GM19328 (cell line): ENCODE measurements around the gene BCL2L13.

Source experiments
- ATAC-seq: cut with Tn5 transposase; IDR thresholded peaks from one replicate; pipeline ENCODE4 v1.9.1; 2021; ENCODE audit warnings: mild to moderate bottlenecking, moderate library complexity; ENCODE audit not compliant: unreplicated experiment

Gene BCL2L13

DNA sequence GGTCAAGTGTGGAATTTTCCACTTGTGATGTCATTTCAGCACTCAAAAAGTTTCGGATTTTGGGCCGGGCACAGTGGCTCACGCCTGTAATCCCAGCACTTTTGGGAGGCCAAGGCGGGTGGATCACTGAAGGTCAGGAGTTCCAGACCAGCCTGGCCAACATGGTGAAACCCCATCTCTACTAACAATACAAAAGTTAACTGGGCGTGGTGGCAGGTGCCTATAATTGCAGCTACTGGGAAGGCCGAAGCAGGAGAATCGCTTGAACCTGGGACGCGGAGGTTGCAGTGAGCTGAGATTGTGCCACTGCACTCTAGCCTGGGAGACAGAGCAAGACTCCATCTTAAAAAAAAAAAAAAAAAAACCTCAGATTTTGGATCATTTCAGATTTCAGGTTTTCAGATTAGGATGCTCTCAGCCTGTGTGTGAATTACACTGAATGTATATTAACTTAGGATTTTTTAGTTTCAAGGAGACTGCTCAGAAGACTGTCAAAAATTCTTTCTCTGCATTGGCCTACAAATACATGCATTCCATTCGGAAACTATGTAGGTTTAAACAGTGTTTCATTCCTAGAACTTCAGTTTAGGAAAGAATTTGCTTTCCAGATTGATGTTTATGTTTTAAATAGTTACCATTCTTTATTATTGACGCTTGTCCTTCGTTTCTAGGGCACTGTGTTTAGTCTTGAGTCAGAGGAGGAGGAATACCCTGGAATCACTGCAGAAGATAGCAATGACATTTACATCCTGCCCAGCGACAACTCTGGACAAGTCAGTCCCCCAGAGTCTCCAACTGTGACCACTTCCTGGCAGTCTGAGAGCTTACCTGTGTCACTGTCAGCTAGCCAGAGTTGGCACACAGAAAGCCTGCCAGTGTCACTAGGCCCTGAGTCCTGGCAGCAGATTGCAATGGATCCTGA lies 87.7 kb downstream of the BCL2L13 start:
- no peak for ATAC-seq

DNA sequence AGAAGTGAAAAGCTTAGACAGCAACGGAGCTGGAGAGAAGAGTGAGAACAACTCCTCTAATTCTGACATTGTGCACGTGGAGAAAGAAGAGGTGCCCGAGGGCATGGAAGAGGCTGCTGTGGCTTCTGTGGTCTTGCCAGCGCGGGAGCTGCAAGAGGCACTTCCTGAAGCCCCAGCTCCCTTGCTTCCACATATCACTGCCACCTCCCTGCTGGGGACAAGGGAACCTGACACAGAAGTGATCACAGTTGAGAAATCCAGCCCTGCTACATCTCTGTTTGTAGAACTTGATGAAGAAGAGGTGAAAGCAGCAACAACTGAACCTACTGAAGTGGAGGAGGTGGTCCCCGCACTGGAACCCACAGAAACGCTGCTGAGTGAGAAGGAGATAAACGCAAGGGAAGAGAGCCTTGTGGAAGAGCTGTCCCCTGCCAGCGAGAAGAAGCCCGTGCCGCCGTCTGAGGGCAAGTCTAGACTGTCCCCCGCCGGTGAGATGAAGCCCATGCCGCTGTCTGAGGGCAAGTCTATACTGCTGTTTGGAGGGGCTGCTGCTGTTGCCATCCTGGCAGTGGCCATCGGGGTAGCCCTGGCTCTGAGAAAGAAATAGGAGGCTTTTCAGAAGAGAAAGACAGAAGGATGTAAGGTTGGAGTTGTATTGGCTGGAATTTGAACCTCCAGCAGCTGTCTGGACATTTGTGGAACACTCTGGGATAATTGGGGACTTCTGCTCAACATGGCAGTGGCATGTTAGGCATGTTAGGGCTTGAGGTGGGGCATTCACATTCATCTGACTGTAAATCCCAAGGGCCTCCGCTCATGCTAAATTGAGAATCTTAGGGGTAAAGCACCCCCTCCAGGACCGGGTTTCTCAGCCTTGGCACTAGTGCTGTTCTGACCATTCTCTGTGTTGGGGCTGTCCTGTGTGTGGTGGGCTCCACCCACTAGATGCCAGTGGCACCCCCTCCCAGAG lies 88.7 kb downstream of the BCL2L13 start:
- no peak for ATAC-seq

DNA sequence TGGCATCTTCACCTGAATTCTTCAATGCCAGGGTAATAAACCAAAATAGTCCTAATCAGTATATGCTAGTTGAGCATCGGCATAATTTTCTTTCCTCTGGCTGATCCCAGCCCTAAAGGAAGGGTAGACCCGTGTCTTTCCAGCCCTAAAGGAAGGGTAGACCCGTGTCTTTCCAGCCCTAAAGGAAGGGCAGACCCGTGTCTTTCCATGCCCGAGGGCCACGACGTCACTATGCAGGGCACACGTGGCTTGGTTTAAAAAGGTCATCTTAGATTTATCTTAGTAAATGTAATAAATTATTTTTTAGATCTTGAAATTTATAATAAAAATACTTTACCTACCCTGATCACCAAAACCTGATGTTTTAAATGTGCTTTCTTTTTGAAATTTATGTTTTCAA lies 90.2 kb downstream of the BCL2L13 start:
- ATAC-seq, result no peak

DNA sequence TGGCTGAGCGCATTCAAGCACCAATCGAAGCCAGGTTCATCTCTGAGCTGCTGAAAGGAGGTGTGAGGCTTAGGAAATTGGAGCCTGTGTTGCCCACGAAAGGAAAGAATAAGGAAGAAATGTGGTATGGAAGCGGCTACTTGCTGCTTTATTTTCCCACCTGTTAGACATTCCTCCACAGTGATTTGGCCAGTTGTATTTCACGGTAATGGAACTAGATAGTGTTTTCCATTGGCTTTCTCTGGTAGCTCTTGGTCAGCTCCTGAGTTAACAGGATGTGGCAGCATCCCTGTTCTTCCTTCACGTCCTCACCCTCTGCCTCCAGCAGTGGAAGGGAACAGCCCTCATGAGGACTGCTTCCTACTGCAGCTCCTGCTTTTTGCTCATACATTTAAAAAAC lies 91.0 kb downstream of the BCL2L13 start:
- no peak for ATAC-seq

DNA sequence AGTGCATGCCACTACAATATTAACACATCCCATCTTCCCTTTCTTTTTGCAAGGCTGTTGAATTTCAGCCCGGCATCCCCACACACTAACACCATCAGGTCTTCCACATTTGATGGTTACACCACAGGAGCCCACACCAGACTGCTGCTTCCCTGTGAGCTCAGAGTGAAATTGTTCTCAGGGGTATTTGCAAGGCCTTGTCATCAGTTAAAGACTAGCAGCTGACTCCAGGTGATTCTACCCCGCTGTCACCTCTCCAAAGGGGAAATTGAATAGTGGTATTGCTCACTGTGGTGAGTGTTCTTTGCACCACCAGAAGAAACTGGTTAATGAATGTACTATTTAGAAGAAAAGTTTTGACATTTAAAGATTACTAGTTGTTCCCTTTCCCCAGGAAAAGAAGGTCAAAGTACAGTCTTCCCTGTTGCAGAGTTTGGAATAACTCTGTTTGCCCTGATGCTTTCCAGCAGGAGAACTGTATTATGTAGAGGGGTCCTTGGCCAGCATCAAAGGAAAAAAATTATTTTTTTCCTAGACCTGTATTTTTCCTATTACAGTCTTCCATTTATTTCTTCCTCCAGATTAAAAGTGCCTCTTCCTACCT lies 93.8 kb downstream of the BCL2L13 start:
- ATAC-seq, result no peak

DNA sequence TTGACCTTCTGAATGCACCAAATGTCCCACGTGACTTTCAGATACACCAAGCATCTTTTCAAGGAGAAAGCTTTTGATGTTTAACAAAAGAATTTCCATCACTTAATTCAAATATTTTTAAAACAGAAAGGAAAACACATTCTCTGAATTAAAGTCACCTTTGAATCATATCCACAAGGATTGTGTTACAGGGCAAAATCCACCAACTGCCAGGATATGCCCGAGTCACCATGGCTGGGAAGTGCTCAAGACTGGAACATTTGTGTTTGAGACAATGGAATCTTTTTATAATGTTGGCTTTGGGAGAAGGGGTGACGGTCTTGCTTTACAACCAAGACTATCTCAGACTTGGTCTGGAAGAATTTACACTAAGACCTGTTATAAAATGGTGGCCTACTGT lies 94.9 kb downstream of the BCL2L13 start:
- ATAC-seq, result no peak

DNA sequence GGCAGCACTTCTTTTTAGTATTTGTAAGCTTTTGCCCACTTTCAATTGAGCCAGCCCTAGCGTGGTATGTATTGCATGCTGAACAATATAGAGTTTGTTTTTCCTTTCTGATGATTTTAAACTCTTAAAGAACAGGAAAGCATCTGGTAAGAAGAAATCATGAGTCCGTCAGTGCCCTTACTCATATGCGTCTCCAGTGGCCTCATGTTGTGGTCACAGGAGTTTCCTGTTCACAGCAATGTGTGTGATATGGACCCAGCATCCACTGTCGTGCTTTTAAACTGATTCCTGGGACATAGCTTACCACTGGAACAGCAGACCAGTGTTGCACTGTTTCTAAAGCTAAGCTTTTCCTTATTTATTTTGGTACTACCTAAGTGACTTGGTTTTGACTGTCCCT lies 95.6 kb downstream of the BCL2L13 start:
- no peak for ATAC-seq

DNA sequence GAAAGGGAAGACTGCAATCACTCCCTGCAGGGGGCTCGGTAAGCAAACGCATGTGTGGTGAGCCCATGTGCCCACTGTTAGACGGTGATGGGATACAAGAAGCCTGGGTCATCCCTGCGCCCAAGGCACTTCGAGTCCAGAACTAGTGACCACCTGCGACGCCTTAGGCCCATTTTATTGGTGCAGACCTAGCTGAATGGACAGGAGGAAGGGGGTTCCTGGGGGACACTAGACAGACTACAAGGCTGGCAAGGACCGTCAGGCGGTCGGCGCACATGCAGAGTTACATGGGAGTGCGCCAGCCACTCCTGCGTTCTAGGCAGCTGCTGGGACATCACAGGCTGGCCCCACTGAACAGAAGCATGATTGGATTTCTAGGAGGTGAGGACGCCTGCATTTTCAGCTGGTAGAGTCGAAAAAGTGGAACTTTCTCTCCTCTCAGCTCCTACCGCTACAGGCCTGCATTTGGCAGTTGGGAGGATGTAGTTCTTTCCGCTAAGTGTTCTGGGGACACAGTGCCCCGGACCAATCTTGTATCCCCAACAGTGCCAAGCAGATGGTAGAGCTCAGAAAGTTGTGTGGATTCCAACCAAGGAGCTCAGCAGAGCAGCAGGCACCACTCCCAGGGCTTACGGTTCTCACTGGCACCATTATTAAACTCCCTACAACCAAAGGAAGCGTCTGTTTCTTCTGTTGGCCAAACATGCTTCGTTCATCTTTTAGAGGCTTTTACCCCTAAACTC lies 100.0 kb downstream of the BCL2L13 start:
- no peak for ATAC-seq

DNA sequence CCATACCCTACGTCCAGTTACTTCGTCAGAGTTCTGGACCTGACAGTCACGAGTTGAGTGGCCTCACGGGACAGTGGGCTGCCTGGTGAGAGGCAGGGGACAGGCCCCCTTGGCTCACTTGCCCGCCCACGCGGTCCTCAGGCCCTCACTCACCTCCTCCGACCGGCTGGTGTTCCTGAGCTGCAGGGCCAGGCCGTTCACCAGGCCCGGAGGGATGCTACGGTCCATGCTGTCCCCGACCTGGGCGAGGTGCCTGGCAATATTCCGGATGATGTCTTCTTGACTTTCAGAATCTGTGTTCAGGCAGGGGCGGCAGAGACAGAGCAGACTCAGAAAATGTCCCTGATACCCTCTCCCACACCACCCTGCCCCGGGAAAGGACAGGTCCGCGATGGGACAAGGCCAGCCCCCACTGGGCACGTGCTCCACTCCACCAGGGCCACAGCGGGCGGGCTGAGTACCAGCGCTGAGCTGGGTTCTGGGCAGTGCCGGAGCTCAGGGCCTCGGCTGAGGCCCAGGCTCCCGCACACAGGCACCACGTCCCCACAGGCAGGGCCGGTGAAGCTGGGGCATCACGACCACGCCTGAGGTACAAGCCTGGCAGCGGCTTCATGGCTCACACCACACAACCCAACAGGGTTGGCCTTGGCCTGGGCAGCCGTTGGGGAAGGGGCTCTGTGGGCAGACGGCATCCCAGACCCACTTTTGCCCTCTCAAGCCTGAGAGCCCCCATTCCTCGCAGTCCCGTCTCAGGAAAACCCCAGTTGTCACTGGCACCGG lies 100.8 kb downstream of the BCL2L13 start:
- no peak for ATAC-seq

DNA sequence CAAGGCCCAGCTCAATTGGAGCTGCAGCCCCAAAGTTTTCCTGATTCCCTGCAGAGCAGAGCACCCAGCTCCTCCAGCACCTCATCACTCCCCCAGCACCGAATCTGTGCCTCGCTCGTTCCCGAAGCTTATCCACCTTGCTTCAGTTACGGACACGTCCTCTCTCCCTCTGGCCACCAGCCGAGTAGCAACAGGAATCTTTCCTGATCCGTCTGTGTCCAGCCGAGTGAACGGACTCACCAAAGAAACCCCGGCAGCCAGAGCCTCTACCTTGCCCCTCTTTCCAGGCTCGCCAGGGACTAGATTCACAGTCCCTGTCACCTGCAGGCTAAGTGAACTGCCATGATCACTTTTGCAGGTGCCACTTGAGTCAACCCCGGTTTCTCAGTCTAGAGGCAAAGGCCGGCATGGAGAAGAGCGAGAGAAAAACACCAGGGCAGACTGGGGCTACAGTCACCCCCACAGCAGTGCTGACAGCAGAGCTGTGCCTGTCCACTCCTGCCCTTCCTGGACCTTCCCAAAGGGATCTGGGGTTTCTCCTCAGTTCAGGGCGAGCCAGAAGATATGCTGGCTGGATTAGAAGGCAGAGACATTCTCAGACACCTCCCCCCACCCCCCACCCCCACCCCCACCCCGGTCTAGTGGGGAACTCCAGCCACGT lies 103.4 kb downstream of the BCL2L13 start:
- ATAC-seq, result no peak

DNA sequence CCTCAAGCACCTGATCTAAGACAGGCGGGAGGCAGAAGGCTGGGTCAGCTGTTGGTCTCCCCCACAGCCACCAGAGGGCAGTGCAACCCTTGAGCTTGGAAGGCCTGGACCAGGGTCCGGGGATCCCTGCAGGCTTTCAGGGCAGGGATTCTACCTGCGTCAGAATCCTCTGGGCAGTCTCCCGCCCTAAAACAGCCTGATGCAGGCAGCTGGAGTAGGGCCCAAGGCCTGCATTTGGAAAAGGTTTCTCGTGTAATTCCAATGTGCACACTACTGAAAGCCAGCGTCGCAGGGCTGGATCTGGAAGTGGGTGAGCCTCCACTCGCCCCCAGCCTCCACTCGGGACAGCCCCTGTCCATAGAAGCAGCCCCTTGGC lies 104.0 kb downstream of the BCL2L13 start:
- no peak for ATAC-seq

DNA sequence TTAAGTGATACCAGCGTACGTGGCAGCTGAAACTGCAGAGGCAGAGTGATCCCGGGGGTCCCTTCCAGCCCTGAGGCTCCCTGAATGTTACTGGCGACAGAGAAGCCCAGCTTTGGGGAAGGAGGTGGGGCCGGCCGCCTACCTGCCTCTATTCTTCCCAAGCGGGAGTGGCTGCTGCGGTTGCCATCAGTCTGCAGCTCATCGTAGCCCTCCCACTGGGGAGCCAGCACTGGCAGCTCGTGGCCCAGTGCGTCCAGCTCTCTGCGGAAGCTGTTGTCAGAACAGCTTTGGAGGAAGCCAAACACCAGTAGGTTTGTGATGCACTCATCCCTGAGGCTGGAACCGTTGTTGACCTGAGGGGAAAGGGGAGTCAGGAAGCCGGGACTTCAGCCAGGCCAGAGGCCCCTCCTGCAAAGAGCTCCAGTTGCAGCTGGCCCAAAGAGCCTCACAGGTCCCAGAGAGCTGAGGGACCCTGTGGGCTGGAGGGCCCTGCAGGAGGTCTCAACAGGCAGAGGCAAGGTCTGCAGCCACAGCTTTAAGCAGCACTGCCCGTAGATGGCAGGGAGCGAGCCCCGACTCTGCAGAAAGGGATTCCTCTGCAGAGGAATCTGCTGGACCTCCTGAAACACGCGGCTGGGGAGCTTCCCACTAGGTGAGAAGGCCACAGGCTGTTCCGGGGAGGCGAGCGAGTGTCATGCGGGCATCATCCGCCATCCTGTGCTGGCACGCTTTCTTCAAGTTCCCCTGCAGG lies 105.3 kb downstream of the BCL2L13 start:
- ATAC-seq, result no peak

DNA sequence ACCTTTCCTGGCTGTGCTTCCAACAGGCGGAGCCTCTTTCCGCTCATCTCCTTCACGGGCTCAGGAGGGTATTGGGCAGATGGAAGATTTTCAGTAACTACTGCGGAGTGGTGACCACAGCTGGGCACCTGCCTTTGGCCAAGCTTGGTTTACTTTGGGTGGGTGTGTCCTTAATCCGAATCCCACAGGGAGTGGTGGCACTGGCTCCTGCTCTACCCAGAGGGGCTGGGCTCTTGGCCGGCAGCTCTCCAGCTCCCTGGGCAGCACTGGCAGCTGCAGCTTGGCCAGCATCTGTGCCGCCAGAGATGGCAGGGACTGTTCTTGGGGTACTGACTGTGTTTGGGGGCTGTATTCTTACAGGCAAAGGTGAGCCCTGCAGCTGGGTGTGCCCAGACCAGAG lies 105.9 kb downstream of the BCL2L13 start:
- ATAC-seq, result no peak

DNA sequence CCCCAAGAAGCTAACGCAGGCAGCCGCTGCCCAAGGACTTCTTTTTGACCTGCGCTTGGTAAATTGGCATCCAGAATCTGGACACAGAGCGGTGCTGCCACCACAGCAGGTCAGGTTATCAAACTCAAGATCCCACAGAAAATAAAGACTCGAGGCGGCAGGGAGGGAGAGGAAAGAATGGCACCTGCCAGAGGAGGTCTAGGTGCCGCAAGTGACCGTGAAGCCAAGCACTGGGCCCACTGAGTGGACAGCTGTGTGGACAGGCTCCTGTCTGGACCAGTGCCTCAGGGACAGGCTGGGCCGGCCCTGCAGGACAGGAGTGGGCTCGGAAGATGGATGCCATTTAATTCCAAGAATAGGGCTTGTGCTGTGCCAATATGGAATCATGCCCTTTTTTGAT lies 108.4 kb downstream of the BCL2L13 start:
- ATAC-seq, result no peak

DNA sequence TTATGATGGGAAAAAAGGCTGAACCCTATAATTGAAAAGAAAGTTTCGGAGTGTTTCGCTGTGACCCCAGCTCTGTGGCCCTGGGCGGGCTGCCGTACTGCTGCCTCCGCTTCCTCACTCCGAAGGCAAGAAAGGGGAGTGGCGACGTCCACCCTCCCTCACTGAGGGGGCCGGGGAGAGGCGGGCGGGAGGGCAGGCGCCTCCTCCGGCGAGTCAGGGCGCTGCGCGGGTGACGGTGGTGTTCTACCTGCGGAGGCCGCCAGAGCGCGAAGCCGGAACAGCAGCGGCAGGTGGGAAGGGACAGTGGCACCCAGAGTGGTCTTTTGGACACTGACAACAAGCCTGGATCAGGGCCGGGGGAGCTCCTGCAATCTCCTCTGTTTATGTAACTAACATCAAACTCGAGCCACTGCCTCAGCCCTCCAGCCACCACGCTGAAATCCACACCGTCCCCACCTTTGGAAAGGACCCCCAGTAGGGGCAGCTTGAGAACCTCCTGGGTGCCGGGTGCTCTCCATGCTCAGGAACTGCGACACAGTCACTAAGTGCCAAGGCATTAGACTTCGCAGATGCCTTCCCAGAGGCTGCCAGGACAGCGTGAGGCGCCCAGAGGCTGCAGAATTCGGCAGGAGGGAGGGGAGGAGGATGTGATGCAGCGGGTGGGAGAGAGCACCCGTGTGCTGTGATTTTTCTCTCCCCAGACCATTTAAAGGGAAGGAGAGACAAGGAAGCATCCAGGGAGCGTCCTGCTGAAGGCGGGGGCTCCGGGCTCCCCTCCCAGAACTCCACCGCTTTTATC lies 110.2 kb downstream of the BCL2L13 start:
- ATAC-seq, result no peak

DNA sequence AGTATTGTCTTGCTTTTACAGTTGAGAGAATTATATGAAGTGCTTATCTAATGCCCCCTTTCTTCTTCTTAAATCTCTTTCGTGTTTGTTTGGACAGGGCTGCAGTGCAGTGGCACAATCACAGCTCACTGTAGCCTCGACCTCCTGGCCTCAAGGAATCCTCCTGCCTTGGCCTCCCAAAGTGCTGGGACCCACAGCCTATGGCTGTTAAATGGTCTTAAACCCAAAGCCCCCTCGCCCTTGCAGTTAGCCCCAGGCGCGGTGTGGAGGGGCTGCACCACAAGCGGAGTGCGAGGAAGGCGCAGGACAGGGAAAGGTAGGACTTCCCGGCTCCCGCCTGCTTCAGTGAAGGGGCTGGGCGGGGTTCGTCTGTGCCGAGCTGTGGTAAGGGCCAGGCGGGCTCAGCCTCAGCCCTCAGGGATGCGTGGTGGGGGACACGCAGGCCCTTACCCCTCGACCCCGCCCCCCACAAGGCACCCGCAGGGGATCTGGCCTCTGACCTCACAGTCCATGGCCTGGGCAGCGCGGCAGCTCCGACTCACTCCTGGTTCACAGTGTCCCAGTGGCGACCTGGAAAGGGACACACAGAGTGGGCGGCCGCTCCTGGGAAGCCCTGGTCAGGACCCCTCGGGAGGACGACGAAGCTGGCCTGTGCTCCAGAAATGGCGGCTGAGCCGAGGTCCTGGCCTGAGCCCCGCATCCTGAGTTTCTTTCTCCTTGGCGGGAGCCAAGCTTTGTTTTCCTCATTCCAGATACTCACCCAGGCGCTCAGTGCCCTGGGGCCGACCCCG lies 111.2 kb downstream of the BCL2L13 start:
- ATAC-seq, result no peak

DNA sequence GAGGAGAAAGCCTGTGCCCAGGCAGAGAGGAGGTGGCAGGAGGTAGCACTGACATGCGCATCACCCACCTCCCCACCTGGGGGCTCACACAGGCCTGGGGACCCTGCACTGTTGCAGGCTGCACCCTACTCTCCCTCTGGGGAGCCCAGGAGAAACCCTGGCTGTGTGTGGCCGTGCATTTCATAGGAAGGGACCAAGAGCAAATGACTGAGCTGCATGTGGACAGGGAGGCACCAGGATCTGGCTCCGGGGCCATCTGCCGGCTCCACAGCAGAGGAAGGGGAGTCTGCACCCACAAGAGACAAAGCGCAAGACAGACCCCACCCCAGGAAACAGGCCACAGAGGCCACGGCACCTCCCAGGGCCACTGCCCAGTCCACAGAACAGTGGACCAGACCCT lies 113.0 kb downstream of the BCL2L13 start:
- no peak for ATAC-seq
